HG02943 (cell line): Measurements from ENCODE around the gene FAM110C.
"Not testable (repeated sequence)": the region's sequence is repeated elsewhere in the genome, so short reads cannot be mapped to it uniquely, and the experiment has no call there.

Experiments
- ATAC-seq: cut with Tn5 transposase; IDR thresholded peaks from one replicate; pipeline ENCODE4 v1.9.1; 2021; ENCODE audit warnings: mild to moderate bottlenecking, low read depth, moderate library complexity; ENCODE audit not compliant: unreplicated experiment

The FAM110C gene

GRCh38 chr2:45342-46130 is 769 bp downstream of the FAM110C start:
- no peak for ATAC-seq

GRCh38 chr2:44748-45341 is 1.5 kb downstream of the FAM110C start:
- no peak for ATAC-seq

- ATAC-seq = no peak
Observed at GRCh38 chr2:42788-43187, 3.5 kb downstream of the FAM110C start.

- ATAC-seq = no peak
Observed at GRCh38 chr2:40465-40864, 5.8 kb downstream of the FAM110C start.

- ATAC-seq = no peak
Observed at GRCh38 chr2:38155-38554, 8.2 kb downstream of the FAM110C start.

GRCh38 chr2:36318-36717 is 10.0 kb downstream of the FAM110C start:
- ATAC-seq = no peak

- no peak for ATAC-seq
Observed at GRCh38 chr2:35852-36251, 10.5 kb downstream of the FAM110C start.

- ATAC-seq = no peak
Observed at GRCh38 chr2:33620-34019, 12.7 kb downstream of the FAM110C start.

- ATAC-seq = no peak
Observed at GRCh38 chr2:32068-32467, 14.2 kb downstream of the FAM110C start.

GRCh38 chr2:29253-29652 is 17.1 kb downstream of the FAM110C start:
- no peak for ATAC-seq

GRCh38 chr2:28406-28975 is 17.8 kb downstream of the FAM110C start:
- ATAC-seq = no peak

- no peak for ATAC-seq
Observed at GRCh38 chr2:26891-27290, 19.4 kb downstream of the FAM110C start.

GRCh38 chr2:25543-25942 is 20.8 kb downstream of the FAM110C start:
- ATAC-seq = no peak

GRCh38 chr2:24591-24990 is 21.7 kb downstream of the FAM110C start:
- not testable (repeated sequence) for ATAC-seq

GRCh38 chr2:24107-24506 is 22.2 kb downstream of the FAM110C start:
- ATAC-seq = peak; percentile 96

- no peak for ATAC-seq
Observed at GRCh38 chr2:23283-23682, 23.0 kb downstream of the FAM110C start.

GRCh38 chr2:22244-22643 is 24.1 kb downstream of the FAM110C start:
- not testable (repeated sequence) for ATAC-seq

GRCh38 chr2:20259-20658 is 26.0 kb downstream of the FAM110C start:
- ATAC-seq = not testable (repeated sequence)

GRCh38 chr2:19505-19904 is 26.8 kb downstream of the FAM110C start:
- no peak for ATAC-seq

GRCh38 chr2:18402-19271 is 27.7 kb downstream of the FAM110C start:
- peak; percentile 67 for ATAC-seq

- not testable (repeated sequence) for ATAC-seq
Observed at GRCh38 chr2:15916-16315, 30.4 kb downstream of the FAM110C start.
